Fibroblast of upper back skin (primary cell): Measurements from ENCODE around the gene B3GALT2.
"Not testable (repeated sequence)": the region's sequence is repeated elsewhere in the genome, so short reads cannot be mapped to it uniquely, and the experiment has no call there.

Experiments
- DNase-seq: peaks from one replicate; pipeline ENCODE4 v3.0.0-alpha.2; 2013

The B3GALT2 gene, protein sequence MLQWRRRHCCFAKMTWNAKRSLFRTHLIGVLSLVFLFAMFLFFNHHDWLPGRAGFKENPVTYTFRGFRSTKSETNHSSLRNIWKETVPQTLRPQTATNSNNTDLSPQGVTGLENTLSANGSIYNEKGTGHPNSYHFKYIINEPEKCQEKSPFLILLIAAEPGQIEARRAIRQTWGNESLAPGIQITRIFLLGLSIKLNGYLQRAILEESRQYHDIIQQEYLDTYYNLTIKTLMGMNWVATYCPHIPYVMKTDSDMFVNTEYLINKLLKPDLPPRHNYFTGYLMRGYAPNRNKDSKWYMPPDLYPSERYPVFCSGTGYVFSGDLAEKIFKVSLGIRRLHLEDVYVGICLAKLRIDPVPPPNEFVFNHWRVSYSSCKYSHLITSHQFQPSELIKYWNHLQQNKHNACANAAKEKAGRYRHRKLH

DNA sequence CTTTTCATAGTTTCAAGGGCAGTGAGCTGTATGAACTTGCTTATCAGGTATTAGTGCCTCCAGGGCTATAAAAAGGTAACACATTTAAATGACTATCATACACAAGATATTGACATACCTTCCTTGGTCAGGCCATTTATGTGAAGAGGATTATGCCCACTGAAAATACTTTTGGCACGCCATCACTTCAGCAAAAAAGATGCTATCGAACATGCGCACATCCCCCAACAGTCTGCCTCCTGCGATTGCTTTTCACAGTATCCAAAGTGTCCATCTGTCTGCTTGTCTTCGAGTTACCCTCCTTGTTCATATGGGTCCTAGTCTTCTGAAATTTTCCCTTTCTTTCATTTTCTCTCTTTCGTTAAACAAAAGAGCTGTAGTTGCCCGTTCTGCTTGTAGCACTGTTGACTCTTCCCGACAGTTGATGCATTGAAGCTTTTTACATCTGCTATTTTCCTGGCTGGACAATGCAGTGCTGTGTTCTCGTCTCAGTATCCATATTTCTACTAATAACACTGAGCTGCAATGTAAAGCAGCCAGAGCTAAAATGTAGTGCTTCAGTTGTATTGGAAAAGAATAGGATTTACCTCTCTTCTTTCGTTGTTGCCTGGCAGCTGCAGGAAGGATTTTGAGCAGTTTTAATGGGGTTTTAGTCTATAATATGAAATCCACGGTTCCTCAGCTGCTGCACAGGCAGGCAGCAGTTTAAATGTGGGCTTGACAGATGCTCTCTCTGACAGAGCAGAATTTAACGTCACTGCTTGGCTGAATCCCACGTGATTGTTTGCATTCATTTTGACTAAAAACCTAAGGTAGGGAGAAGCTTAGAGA lies at the start of gene B3GALT2:
TSS of gene B3GALT2 (minus strand) at position 713 of the 831 bp plus-strand sequence. CDS start 5,051 bp downstream, outside the sequence.
- DNase-seq: peak; percentile 72

DNA sequence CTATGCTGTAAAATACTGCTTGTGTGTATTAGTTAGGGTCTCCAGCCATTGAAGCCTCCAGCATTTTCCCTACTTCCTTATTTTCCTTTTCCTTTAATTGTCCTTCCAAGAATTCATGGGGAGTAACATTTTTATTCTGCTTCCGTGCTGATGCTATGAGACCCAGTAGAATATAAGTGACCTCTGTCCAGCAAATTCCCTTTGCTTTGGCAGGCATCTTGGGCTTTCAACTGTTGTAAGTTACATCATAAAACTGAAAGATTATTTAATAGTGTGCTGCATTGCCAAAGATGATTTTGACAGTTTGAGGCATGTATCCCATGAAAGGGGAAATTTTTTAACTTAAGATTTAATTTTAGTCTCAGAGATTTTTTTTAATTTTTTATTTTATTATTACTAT lies 48.1 kb upstream of the B3GALT2 start:
- DNase-seq: no peak

DNA sequence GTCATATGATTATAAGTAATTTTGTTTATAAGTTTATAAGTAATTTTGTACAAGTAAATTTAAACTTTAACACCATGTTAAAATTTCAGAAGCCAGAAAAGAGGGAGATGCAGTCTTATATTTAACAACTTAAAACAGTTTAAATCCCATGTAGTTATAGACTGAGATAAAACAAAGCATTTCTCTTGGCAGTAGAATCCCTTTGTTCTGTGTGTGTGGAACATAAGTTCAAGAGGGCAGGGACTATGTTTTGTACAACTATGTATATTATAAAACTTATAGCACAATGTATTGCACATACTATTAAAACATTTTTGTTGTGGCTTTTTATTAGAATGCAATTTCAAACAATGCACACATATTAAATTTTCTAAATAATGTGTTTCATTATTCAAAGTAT lies 44.7 kb upstream of the B3GALT2 start:
- not testable (repeated sequence) for DNase-seq

DNA sequence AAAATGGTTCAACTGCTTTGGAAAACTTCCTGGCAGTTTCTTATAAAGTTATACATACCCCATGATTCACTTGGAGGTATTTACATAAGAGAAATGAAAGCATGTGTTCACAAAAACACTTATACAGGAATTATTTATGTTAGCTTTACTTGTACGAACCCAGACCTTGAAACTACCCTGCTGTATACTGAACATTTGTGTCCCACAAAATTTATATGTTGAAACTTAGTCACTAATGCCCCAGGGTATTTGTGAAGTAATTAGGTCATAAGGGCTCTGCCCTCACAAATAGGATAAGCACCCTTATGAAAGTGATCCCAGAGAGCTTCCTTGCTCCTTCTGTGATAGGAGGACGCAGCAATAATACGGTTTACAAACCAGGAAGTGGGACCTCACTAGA lies 42.7 kb upstream of the B3GALT2 start:
- peak; percentile 10 for DNase-seq

DNA sequence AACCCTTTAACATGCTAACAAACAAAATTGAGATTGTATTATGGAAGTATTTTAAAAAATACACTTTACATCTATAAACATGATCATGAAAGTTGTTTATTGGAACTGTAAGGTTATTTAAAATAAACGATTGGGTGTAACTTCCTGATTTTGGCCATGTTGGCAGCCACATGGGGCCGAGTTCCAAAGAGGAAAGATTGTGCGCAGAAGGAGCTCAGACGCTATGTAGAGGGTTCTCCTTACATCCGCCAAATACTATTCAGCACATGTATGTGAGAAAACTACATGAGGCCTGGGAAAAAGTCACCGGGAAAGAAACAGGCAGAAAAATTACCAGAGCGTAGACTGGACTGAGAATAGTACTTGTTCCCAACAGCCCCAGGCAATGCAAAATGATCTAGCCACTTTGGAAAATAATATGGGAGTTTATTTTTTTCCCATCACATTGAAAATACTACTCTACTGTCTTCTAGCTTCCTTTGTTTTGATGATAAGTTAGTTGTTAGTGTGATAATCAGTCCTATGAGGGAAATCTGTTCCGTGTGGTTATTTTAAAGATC lies 35.7 kb upstream of the B3GALT2 start:
- DNase-seq: no peak

DNA sequence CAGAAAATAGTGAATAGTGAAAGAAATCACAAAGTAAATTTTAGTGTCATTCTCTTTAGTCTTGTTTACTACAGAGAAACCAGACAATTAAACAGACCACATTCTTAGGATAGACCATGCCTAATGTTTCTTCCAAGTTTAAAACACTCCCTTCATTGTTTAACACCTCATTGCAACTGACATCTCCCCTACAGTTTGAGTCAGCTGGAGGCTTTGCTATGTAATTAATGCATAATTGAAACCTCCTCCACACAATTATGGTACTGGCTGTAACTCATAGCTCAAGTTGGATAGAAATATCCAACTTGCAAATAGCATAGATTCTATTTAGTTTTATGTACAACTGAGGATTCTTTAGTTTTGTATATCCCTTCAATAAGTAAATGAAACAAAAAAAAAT lies 35.2 kb upstream of the B3GALT2 start:
- DNase-seq: no peak

DNA sequence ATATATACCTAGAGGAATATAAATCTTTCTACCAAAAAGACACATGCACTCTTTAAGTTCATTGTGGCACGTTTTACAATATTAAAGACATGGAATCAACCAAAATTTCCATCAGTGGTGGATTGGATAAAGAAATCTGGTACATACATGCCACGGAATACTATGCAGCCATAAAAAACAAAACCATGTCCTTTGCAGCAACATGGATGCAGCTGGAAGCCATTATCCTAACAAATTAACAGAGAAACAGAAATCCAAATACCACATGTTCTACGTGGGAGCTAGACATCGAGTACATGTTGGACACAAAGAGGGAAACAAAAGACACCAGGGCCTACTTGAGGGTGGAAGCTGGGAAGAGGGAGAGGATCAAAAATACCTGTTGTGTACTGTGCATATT lies 33.0 kb upstream of the B3GALT2 start:
- no peak for DNase-seq

DNA sequence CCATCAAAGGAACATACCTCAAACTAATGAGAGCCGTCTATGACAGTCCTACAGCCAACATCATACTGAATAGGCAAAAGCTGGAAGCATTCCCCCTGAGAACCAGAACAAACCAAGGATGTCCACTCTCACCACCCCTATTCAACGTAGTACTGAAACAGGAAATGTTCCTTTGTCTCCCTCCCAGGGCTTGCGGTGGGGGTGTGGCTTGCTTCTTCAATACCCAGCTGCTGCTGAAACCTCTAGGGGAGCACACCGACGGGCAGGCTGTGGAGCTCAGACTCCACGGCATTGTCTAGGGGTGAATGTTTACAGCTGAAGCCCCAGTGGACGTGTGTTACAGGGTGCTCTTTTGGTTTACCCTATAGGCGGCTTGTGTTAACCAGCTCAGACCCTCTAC lies 30.5 kb upstream of the B3GALT2 start:
- no peak for DNase-seq

DNA sequence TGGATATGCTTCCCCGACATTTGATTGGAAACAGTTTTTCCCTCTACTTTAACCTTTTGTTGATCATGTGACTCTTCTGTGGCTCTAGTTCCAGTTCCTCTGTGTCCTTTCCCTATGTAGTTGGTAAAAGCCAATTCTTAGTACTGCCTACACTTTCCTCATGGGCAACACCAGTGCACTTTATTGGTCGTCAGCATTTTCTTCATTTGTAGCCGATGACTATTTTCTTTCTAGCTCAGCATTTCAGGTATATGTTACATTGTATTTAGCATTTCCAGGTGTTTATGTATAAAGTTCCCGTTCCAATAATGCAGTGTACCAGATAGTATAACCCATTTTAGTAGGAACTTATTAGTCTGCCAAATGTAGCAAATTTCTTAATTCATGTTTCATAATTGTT lies 27.6 kb upstream of the B3GALT2 start:
- no peak for DNase-seq

DNA sequence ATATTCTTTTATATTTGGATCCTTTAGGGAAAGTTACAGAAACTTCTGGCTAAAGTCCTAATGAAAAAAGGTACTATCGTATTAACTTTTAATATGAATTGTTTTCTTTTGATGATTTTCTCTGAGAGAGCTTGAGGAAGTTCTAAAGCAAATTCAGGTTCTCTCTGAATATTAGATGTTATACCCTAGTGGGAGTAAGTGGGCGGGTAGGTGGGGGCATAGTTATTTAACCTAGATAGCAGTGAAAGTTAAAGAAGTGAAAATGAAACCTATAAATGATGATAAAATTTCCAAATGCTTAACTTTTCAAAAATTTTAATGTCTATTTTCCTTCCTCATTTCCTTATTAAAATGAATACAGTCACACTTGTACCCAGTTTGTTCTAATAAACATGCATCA lies 26.2 kb upstream of the B3GALT2 start:
- no peak for DNase-seq

DNA sequence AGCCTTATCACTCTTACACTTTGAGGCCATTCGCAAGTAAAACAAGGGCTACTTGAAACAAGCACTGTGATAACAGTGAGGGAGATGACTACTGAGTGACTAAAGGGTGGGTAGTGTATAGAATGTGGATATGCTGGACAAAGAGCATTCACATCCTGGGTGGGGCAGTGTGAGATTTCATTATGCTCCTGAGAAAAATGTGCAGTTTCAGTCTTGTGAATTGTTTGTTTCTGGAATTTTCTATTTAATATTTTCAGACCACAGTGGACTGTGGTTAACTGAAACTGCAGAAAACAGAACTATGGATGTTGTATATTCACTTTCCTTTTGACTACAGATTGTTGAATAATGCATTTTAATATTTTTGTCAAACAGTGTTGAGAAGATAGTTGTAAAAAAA lies 25.1 kb upstream of the B3GALT2 start:
- DNase-seq: peak; percentile 77

DNA sequence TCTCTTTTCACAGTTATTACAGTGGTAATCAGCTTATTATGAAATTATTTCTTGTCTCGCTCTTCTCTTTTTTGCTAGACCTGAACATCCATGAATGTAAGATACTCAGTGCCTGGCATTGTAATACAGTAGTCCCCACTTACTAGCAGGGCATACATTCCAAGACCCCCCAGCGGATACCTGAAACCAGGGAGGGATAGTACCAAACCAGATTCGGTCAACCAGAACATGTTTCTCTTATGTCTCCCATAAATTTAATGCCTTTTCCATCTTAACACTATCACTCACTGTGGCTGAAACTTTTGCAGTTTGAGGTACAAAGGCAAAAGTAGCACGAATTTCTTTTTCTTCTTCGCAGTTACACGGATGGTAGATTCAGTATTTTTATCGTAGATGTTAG lies 24.6 kb upstream of the B3GALT2 start:
- DNase-seq: no peak

DNA sequence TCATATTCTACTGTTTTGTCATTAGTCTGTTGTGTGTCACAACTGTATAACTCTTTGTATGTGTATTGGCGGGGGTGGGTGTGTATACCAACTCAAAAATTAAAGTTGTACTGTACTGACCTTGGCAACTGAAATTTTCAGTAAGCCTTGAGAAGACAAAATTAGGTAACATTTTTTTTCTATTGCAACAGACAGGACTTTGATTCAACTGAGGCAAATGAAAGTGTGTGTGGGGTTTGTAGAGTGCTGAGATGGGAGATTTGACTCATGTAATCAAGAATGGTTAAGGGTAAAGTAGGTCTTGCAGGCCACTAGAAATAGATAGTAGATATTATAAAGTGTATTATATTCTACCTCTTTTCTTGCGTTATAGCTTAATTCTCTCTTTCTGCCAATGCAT lies 14.6 kb upstream of the B3GALT2 start:
- no peak for DNase-seq

DNA sequence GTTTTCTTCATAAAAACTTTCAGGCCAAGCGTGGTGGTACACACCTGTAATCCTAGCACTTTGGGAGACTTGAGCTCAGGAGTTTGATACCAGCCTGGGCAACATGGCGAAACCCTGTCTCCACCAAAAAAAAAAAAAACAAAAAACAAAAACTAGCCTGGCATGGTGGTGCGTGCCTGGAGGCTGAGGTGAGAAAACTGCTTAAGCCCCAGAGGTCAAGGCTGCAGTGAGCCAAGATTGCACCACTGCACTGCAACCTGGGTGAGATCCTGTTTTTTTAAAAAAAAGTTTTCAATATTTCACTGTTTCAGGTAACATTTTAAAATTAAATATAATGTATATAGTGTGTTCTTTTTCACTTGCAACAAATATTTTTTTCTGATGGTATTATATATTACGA lies 13.5 kb upstream of the B3GALT2 start:
- no peak for DNase-seq

DNA sequence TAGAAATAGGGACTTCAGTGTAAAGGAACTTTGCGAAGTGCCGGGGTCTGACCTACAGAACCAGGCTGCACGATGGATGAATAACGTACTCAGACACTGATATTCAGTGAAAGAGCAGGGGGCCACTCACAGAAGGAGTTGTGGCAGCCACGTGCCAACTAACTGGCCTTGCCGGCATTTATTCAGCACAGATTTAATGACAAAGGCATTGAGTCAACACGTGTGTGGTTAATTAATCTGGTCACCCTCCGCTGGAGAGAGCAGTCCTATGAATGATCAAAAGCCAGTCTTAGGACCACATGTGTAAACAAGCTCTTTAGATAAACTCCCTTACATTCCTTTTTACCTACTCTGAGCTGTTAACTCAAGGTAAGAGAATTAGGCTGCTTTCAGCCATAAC lies 6.2 kb upstream of the B3GALT2 start:
- no peak for DNase-seq

DNA sequence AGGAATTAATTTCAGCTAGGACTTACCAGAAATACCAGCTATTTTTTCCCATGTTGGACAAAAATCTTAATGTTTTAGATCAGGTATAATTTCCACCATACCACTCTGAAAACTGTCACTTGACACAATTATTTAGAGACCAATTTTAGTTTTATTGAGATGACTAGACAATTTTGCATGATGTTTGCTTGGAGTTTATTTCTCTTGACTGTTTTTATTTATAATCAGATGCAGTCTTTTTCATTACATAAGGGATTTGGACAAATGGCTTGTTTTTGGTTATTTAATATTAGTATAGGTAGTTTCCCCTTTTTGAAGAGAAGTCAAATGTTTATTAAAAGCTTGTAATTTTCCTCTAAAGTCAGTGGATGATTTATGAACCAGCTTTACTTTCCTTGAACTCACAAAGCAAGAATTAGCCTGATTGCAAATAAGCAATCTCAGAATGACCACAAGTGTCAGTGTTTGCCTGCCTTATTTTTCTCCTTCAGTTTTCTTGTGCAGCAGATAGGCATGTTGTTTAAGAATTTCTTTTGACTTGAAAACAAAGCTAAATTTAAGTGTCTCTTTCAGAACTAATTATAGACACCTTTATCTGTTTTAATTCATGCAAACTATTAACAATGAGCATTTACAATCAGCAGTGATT lies 3.8 kb upstream of the B3GALT2 start:
- DNase-seq: peak; percentile 38

DNA sequence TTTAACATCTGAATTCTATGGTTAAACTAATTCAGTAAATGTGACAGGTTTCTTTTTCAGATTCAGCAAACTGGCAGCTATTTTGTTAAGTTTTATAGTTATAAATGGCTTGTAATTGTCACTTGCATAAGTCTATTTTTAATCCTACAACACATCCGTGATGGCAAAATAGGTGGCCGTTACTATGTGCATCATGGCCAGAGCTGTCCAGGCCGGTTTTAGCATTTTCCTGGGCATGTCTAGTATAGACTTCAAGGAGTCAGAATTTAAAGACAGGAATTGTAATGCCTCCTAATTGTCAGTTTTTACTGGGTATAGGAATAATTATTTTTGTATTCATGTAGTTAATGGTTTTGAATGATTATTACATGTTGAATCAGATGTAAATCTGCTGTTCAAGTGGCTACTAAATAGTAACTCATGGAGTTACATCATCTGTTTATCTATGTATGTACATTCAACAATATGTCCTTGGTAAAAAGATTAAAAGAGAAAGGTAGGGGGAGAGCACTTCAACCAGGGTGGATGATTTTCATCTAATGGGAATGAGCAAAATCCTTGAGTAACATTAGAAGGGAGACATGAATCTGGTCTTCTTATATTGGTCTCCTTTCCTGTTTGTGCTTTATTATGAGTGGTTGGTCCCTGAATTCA lies 3.2 kb upstream of the B3GALT2 start:
- no peak for DNase-seq

DNA sequence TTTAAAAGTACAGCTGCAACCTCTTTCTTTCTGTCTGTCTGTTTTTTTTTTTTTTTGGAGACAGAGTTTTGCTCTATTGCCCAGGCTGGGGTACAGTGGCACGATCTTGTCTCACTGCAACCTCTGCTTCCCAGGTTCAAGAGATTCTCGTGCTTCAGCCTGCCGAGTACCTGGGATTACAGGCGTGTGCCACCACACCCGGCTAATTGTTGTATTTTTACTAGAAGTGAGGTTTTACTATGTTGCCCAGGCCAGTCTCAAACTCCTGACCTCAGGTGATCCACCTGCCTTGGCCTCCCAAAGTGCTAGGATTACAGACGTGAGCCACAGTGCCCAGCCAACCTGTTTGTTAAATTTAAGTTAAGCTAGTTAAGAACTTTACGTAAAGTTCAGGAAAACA lies 2.5 kb upstream of the B3GALT2 start:
- not testable (repeated sequence) for DNase-seq

DNA sequence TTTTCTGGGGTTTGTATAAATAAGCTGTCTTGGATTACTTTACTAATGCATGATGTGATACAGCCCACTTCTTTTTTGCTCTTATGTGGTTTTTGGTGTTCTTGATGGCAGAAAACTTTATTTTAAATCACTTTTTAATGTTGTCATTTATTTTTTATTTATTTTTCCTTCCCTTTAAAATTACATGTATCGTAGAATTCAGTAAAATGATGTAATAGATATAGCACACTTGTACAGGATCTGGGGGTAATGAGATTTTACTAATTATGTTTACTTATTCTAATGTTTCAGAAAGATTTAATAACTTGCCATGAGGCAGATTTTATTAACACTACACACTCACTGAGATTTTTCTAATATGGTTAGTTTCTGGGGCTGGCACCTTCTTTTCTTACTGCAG lies 701 bp upstream of the B3GALT2 start:
- DNase-seq: no peak

DNA sequence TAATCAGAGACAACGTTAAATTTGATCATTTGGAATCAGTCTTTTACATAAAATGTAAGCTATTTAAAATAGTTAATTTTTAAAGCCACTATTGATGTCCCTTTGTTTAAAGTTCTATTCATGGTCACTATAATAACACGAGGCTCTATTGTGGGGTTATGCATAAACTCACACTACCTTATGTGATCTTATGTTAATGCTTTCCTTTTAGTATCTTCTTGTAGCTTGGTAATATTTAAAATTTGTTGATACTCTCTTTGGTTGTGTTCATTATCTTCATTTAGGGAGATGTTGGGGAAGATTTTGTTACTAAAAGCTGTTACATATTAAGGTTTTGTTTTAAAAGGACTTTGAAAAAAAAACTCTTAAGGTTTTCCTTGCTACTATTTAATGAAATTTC lies 1.2 kb downstream of the B3GALT2 start:
- DNase-seq: no peak

DNA sequence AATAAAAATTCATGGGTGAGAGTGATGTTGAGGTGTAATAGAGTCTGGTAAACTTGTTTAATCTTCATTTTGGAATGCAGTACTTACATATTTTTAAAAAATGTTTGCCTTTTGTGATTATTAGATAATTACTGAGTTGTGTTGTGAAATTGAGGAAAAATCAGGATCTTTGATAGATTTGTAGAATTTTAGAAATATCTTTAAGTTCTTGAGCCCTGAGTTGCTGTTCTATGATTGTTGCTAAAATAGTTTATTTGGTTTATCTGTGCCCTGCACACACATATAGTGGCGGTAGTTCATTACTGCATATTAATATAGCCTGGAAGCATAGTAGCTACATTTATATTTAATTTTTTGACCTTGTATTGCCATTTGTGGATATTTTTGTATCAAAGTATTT lies 1.6 kb downstream of the B3GALT2 start:
- DNase-seq: no peak

DNA sequence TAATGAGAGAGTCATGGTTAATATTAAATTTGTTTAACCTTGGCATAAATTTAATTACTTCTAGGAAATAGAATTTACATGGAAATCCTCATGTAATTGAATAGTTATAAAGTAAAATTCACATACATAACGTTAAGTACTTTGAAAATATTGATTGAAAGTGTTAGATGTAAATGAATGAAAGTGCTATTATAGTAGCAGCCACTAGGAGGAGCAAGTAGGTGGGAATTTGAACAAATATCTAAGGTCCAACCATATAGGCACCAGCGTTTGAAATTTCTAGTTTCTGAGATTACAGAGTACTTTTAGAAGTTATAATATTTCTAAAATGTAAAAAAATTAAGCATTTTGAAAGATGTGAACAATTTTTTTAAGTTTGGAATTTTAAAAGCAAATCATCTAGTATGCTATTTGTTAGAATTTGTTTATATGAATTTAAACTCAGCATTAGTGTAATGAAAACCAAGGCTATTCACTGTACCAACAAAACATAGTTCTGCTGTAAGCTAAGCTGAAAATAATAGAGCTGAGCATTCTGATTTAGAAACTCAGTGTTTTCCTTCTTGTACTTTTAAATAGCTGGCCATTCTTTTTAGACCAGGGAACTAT lies 3.3 kb downstream of the B3GALT2 start:
- DNase-seq: peak; percentile 60
